B cell (primary cell): Measurements from ENCODE around the gene HDAC10. TPM values are rescaled to one million over a fixed set of nuclear protein-coding genes. Genes with fewer than 3 reads are reported as not detected.

Source experiments
- ATAC-seq: fragments of 200-7000 bp; cut with Tn5 transposase; one replicate; pipeline ENCODE4 v1.10.0; 2021; ENCODE audit warnings: low read depth, mild to moderate bottlenecking, moderate number of reproducible peaks, moderate library complexity
- CTCF ChIA-PET: fragments of 350-600 bp; sonication (Branson Sonifier 250); formaldehyde crosslinking; loops from one replicate; lab custom pipeline; 2021; ENCODE audit warnings: antibody characterized with exemption, inconsistent platforms; lab: Charles Lee
- POLR2A ChIA-PET: fragments of 350-600 bp; sonication (Branson Sonifier 250); formaldehyde crosslinking; loops from one replicate; lab custom pipeline; 2021; ENCODE audit warnings: antibody characterized with exemption; lab: Charles Lee
- DNase-seq: peaks from one replicate; pipeline ENCODE4 v3.0.0; 2013
- H2AFZ ChIP-seq: 2 replicates; pipeline ENCODE4 v1.6.1; 2012; ENCODE audit warnings: mild to moderate bottlenecking, low read depth, low read length; ENCODE audit not compliant: insufficient read depth, poor library complexity, severe bottlenecking
- H3K27ac ChIP-seq, 2 donors: 1 replicate in 1 of 2; 2 replicates in 1 of 2; pipeline ENCODE4 v1.5.1; 2012 to 2013; ENCODE audit warnings: low read length in 2 of 2, mild to moderate bottlenecking in 2 of 2, moderate library complexity in 1 of 2
- H3K27me3 ChIP-seq, 4 experiments: fragments of 200-600 bp in 1 of 4; sonication (generic) in 1 of 4; replicated peaks in 1 of 4; 1 replicate in 2 of 4; 2 replicates in 2 of 4; pipeline versions ENCODE4 v1.6.1 to v1.7.0; 2013 to 2016; ENCODE audit warnings: low read length in 3 of 4, mild to moderate bottlenecking in 2 of 4, mixed read lengths in 1 of 4, moderate library complexity in 1 of 4; ENCODE audit not compliant: insufficient read depth in 4 of 4, control insufficient read depth in 3 of 4; ENCODE audit errors: control extremely low read depth in 1 of 4
- H3K36me3 ChIP-seq, 2 experiments: replicated peaks in 1 of 2; 1 replicate in 1 of 2; 2 replicates in 1 of 2; pipeline versions ENCODE4 v1.6.1 to v1.7.1; 2013; ENCODE audit warnings: low read length in 1 of 2; ENCODE audit not compliant: insufficient read depth in 2 of 2, control insufficient read depth in 1 of 2; ENCODE audit errors: control extremely low read depth in 1 of 2, extremely low read depth in 1 of 2
- H3K4me1 ChIP-seq, 2 donors: fragments of 200-600 bp in 1 of 2; sonication (generic) in 1 of 2; 1 replicate in 1 of 2; 2 replicates in 1 of 2; pipeline versions ENCODE4 v1.5.1 to v1.6.1; 2013 to 2017; ENCODE audit warnings: low read length in 2 of 2; ENCODE audit not compliant: control insufficient read depth in 2 of 2, insufficient read depth in 2 of 2
- H3K4me2 ChIP-seq: replicated peaks from 2 replicates; pipeline ENCODE3; 2012; ENCODE audit warnings: mild to moderate bottlenecking, low read depth, low read length; ENCODE audit not compliant: poor library complexity, severe bottlenecking
- H3K4me3 ChIP-seq, 5 experiments: fragments of 200-600 bp in 1 of 5; sonication (generic) in 1 of 5; 1 replicate in 3 of 5; 2 replicates in 2 of 5; pipeline versions ENCODE4 v1.5.1 to v1.7.0; 2011 to 2016; ENCODE audit warnings: low read length in 4 of 5, mild to moderate bottlenecking in 4 of 5, low read depth in 2 of 5, control low read depth in 1 of 5, moderate library complexity in 1 of 5; ENCODE audit not compliant: insufficient read depth in 1 of 5; ENCODE audit errors: control extremely low read depth in 1 of 5, extremely low read depth in 1 of 5
- H3K79me2 ChIP-seq: fragments of 200-600 bp; sonication (generic); one replicate; pipeline ENCODE4 v1.6.0; 2016; ENCODE audit warnings: low read length; ENCODE audit not compliant: control insufficient read depth, insufficient read depth
- H3K9ac ChIP-seq: fragments of 200-600 bp; sonication (generic); 2 replicates; pipeline ENCODE4 v1.6.1; 2017; ENCODE audit warnings: mild to moderate bottlenecking, low read length, moderate library complexity
- H3K9me3 ChIP-seq, 3 donors: one replicate each; pipeline versions ENCODE4 v1.6.1 to v1.7.1; 2013; ENCODE audit warnings: low read length in 2 of 3; ENCODE audit not compliant: control insufficient read depth in 2 of 3, insufficient read depth in 1 of 3; ENCODE audit errors: control extremely low read depth in 1 of 3
- H4K20me1 ChIP-seq: 2 replicates; pipeline ENCODE4 v1.6.0; 2012; ENCODE audit warnings: mild to moderate bottlenecking, low read length; ENCODE audit not compliant: insufficient read depth, control insufficient read depth, poor library complexity, severe bottlenecking
- H3K27ac Mint-ChIP-seq: one replicate; pipeline ENCODE4 v1.8.0; 2021; ENCODE audit warnings: mixed read lengths
- H3K27me3 Mint-ChIP-seq: one replicate; pipeline ENCODE4 v1.8.0; 2021; ENCODE audit warnings: mixed read lengths
- H3K4me1 Mint-ChIP-seq: one replicate; pipeline ENCODE4 v1.8.0; 2021; ENCODE audit warnings: mixed read lengths
- H3K4me3 Mint-ChIP-seq: one replicate; pipeline ENCODE4 v1.8.0; 2021; ENCODE audit warnings: mixed read lengths
- H3K9me3 Mint-ChIP-seq: one replicate; pipeline ENCODE4 v1.8.0; 2022; ENCODE audit warnings: mixed read lengths; ENCODE audit not compliant: insufficient read depth
- EZH2 ChIP-seq: IDR thresholded peaks from 2 replicates; pipeline ENCODE4 v1.6.1; 2012; ENCODE audit warnings: borderline replicate concordance, low read depth, mild to moderate bottlenecking, moderate library complexity, low read length; ENCODE audit not compliant: insufficient read depth, poor library complexity, severe bottlenecking
- whole genome bisulfite sequencing: methylation state at CpG from one replicate; pipeline ENCODE4 v1.1.5; 2013; ENCODE audit warnings: missing lambda C conversion rate; ENCODE audit not compliant: insufficient coverage; 5-methylcytosine and 5-hydroxymethylcytosine counted together
- intact Hi-C: fragments of 100-400 bp; cut with micrococcal nuclease; formaldehyde crosslinking; loops from one replicate; pipeline ENCODE4 v1.10.0; 2022
- polyA plus RNA-seq: library from polyadenylated mRNA; depleted of rRNA; stranded (reverse); fragments of >200 nt; gene quantifications from 2 replicates; pipeline ENCODE4 v1.2.3, GENCODE V29; 2012
- total RNA-seq, 2 donors: library from RNA; stranded (reverse); fragments of 120-200 nt in 1 of 2; gene quantifications; 1 replicate in 1 of 2; 2 replicates in 1 of 2; pipeline versions ENCODE4 v1.2.3 to v1.2.4, GENCODE V29; 2013 to 2022
- TF ChIP-seq, protein P1 (sequence below): fragments of 200-600 bp; IDR thresholded peaks from one replicate; pipeline ENCODE4 v1.8.0; 2022; ENCODE audit warnings: antibody characterized with exemption, mild to moderate bottlenecking

The HDAC10 gene
- total and polyA plus RNA-seq, 2 donors (not counting 1 experiment from before 2014, with no cell fraction given) = 136 to 187 TPM

- Histone ChIP-seq H3K9ac (peak within 1 kb of the TSS; percentile 81), H3K27ac (peak within 1 kb of the TSS; percentile 23 to 81), H3K4me3 (peak within 1 kb of the TSS; percentile 25 to 80 (median 70)), H3K27me3 (no peaks in the 10 kb centered on the region), H2AFZ (peak within 1 kb of the TSS; percentile 60), H4K20me1 (peaks cover 12% of the 10 kb centered on the region), H3K4me2 (peak within 1 kb of the TSS; percentile 98), H3K36me3 (peaks cover 8 to 24% of the 10 kb centered on the region in 2 experiments), H3K9me3 (no peaks in the 10 kb centered on the region), H3K4me1 (peaks cover 16 to 26% of the 10 kb centered on the region in 2 donors), H3K79me2 (peaks cover 44% of the 10 kb centered on the region)
- ChIA-PET CTCF (no interaction called here), POLR2A (interaction anchor here (0.7 to 4.1 kb wide), 2 partner anchors 9 to 18 kb away, joined by 3 to 41 read pairs; no protein-coding TSS in a partner anchor)
- Mint-ChIP-seq H3K27me3 (no peaks in the 10 kb centered on the region), H3K27ac (peak within 1 kb of the TSS; percentile 86), H3K9me3 (no peaks in the 10 kb centered on the region), H3K4me3 (peak within 1 kb of the TSS; percentile 89), H3K4me1 (peaks cover 26% of the 10 kb centered on the region)
- under 1% methylated on average over 105 of the region's 105 CpGs for WGBS
- TF ChIP-seq, protein P1, sequence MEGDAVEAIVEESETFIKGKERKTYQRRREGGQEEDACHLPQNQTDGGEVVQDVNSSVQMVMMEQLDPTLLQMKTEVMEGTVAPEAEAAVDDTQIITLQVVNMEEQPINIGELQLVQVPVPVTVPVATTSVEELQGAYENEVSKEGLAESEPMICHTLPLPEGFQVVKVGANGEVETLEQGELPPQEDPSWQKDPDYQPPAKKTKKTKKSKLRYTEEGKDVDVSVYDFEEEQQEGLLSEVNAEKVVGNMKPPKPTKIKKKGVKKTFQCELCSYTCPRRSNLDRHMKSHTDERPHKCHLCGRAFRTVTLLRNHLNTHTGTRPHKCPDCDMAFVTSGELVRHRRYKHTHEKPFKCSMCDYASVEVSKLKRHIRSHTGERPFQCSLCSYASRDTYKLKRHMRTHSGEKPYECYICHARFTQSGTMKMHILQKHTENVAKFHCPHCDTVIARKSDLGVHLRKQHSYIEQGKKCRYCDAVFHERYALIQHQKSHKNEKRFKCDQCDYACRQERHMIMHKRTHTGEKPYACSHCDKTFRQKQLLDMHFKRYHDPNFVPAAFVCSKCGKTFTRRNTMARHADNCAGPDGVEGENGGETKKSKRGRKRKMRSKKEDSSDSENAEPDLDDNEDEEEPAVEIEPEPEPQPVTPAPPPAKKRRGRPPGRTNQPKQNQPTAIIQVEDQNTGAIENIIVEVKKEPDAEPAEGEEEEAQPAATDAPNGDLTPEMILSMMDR = no peak
- no peak for TF ChIP-seq EZH2
- peak; percentile 92 for ATAC-seq
- intact Hi-C loops = loop anchor here (1.0 to 10.0 kb wide), 4 partner anchors 10 to 436 kb away; partner anchors contain the start of gene TRABD
- DNase-seq = peak; percentile 96
Observed at GRCh38 chr22:50200461-50201190, 50.4 kb downstream of the HDAC10 start, which contains the start of gene SELENOO. TSS of gene SELENOO (plus strand) at chr22:50201011. CDS start at chr22:50201037, 26 bp downstream.
